OCI-LY7 (cell line): ENCODE data around the gene CD300A. TPM values are rescaled to one million over a fixed set of nuclear protein-coding genes. Genes with fewer than 3 reads are reported as not detected.

Experiments
- BruUV-seq: library from RNA; stranded (reverse); fragments of 400-500 nt; replicated peaks from 2 replicates; lab custom pipeline; 2021; lab: Mats Ljungman, UMichigan
- CTCF ChIA-PET: fragments of 300-600 bp; sonication (Branson Sonifier 250); formaldehyde crosslinking; loops from one replicate; lab custom pipeline; 2022; ENCODE audit warnings: antibody characterized with exemption; ENCODE audit not compliant: unreplicated experiment; lab: Charles Lee
- POLR2A ChIA-PET: fragments of 300-600 bp; sonication (Branson Sonifier 250); formaldehyde crosslinking; loops from one replicate; lab custom pipeline; 2022; ENCODE audit warnings: antibody characterized with exemption; lab: Charles Lee
- DNase-seq: peaks from one replicate; pipeline ENCODE4 v3.0.0-alpha.2; 2015; ENCODE audit warnings: low spot score
- H2AFZ ChIP-seq: fragments of 200-600 bp; sonication (generic), shearing (Covaris generic); 2 replicates; pipeline ENCODE4 v1.6.1; 2014; ENCODE audit warnings: mild to moderate bottlenecking, antibody characterized with exemption, low read length, moderate library complexity
- H3K27ac ChIP-seq: fragments of 200-600 bp; sonication (generic); 2 replicates; pipeline ENCODE4 v1.5.1; 2014; ENCODE audit warnings: mixed run types, low read depth, mild to moderate bottlenecking, moderate library complexity, low read length, inconsistent platforms; ENCODE audit not compliant: poor library complexity, severe bottlenecking
- H3K36me3 ChIP-seq: fragments of 200-600 bp; sonication (generic); 2 replicates; pipeline ENCODE4 v1.6.1; 2014; ENCODE audit warnings: mild to moderate bottlenecking, antibody characterized with exemption, low read length, moderate library complexity, mixed read lengths; ENCODE audit not compliant: insufficient read depth
- H3K4me1 ChIP-seq: fragments of 200-600 bp; sonication (generic); 2 replicates; pipeline ENCODE4 v1.5.1; 2014; ENCODE audit warnings: mild to moderate bottlenecking, low read length; ENCODE audit not compliant: insufficient read depth, poor library complexity, severe bottlenecking
- H3K4me2 ChIP-seq: fragments of 200-600 bp; sonication (generic); 2 replicates; pipeline ENCODE4 v1.6.1; 2014; ENCODE audit warnings: mild to moderate bottlenecking, low read length
- H3K4me3 ChIP-seq: fragments of 200-600 bp; sonication (generic); 2 replicates; pipeline ENCODE4 v1.5.1; 2014; ENCODE audit warnings: mild to moderate bottlenecking, low read depth, low read length; ENCODE audit not compliant: poor library complexity, severe bottlenecking
- H3K79me2 ChIP-seq: fragments of 200-600 bp; sonication (generic); 2 replicates; pipeline ENCODE4 v1.6.1; 2016; ENCODE audit warnings: low read depth, mild to moderate bottlenecking, low read length, moderate library complexity, mixed read lengths; ENCODE audit not compliant: insufficient read depth
- H3K9me2 ChIP-seq: fragments of 200-600 bp; sonication (generic); 2 replicates; pipeline ENCODE4 v1.6.1; 2016; ENCODE audit warnings: mild to moderate bottlenecking, low read length, mixed read lengths; ENCODE audit not compliant: insufficient read depth
- H3K9me3 ChIP-seq: fragments of 200-600 bp; sonication (generic); 2 replicates; pipeline ENCODE4 v1.6.1; 2014; ENCODE audit warnings: mild to moderate bottlenecking, mixed run types, low read length, mixed read lengths
- H4K20me1 ChIP-seq: fragments of 200-600 bp; sonication (generic); 2 replicates; pipeline ENCODE4 v1.6.1; 2014; ENCODE audit warnings: mild to moderate bottlenecking, antibody characterized with exemption, low read length, moderate library complexity, mixed read lengths; ENCODE audit not compliant: insufficient read depth
- EZH2phosphoT487 ChIP-seq: fragments of 200-600 bp; sonication (generic); IDR thresholded peaks from 2 replicates; pipeline ENCODE4 v1.6.1; 2018; ENCODE audit warnings: low read depth, borderline replicate concordance, mild to moderate bottlenecking, mixed run types, antibody characterized with exemption, low read length, moderate library complexity, mixed read lengths
- intact Hi-C: fragments of 100-400 bp; cut with micrococcal nuclease; formaldehyde crosslinking; loops from one replicate; pipeline ENCODE4 v1.10.0; 2022; ENCODE audit not compliant: unreplicated experiment
- total RNA-seq, 2 experiments: library from RNA; depleted of rRNA in 1 of 2; stranded (reverse); fragments of >200 nt in 1 of 2; shearing (Covaris generic) in 1 of 2; gene quantifications; 2 replicates each; pipeline ENCODE4 v1.2.3, GENCODE V29; 2014 to 2022
- TF ChIP-seq, protein P1 (sequence below): fragments of 200-600 bp; sonication (generic); conservative IDR thresholded peaks from 2 replicates; pipeline ENCODE4 v1.5.1; 2014; ENCODE audit warnings: mild to moderate bottlenecking, antibody characterized with exemption, low read length, moderate library complexity, mixed read lengths

The CD300A gene
- total RNA-seq, 2 experiments from 2014 or later: 3.5 to 6.7 TPM

DNA sequence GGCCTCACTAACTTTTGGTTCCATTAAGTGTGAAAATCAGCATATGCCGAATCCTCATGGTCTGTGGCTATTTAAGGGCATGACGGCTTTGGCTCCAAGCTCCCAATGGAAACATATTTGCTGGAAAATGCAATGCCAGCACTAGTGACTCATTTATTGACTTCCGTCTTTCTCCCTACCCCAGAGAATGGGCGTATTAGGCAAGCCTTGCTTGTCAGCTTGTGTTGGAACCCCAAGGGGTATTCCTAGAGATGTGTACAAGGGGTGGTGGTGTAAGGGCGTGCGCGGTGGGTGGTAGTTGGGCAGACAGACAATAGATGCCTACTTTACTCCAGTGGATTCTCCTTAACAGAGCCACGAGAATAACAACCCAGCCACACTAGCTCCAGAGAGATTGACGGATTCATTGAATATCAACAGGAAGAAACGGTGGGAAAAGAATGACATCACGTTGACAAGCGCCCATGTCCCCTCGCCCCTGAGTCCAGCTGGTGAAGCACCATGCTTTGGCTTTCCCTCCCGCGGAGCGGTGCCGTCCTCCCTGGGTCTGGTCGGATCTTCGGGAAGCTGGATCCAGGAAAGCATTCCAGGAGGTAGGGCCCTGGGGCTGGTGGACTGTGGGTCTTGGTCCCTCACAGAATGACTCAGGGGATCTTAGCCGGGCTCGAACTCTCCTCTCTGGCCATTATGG is 54.5 kb downstream of the CD300A start:
- no peaks in the 10 kb centered on the region for H3K79me2 ChIP-seq
- H3K27ac ChIP-seq: no peak overlapping the region
- H3K4me2 ChIP-seq: no peak overlapping the region
- TF ChIP-seq, protein P1, sequence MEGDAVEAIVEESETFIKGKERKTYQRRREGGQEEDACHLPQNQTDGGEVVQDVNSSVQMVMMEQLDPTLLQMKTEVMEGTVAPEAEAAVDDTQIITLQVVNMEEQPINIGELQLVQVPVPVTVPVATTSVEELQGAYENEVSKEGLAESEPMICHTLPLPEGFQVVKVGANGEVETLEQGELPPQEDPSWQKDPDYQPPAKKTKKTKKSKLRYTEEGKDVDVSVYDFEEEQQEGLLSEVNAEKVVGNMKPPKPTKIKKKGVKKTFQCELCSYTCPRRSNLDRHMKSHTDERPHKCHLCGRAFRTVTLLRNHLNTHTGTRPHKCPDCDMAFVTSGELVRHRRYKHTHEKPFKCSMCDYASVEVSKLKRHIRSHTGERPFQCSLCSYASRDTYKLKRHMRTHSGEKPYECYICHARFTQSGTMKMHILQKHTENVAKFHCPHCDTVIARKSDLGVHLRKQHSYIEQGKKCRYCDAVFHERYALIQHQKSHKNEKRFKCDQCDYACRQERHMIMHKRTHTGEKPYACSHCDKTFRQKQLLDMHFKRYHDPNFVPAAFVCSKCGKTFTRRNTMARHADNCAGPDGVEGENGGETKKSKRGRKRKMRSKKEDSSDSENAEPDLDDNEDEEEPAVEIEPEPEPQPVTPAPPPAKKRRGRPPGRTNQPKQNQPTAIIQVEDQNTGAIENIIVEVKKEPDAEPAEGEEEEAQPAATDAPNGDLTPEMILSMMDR: no peak
- TF ChIP-seq EZH2phosphoT487: no peak
- H3K4me1 ChIP-seq: no peaks in the 10 kb centered on the region
- H3K9me2 ChIP-seq: no peaks in the 10 kb centered on the region
- BruUV-seq: no TSS peak
- DNase-seq: no peak
- no peaks in the 10 kb centered on the region for H3K36me3 ChIP-seq
- ChIA-PET POLR2A (no interaction called here), CTCF (no interaction called here)
- no peak overlapping the region for H2AFZ ChIP-seq
- intact Hi-C loops: no loop called here
- H3K9me3 ChIP-seq: 0 out of 2 replicates have a peak, but pooled peaks cover 8% of the 10 kb centered on the region
- no peaks in the 10 kb centered on the region for H4K20me1 ChIP-seq
- H3K4me3 ChIP-seq: no peak overlapping the region

DNA sequence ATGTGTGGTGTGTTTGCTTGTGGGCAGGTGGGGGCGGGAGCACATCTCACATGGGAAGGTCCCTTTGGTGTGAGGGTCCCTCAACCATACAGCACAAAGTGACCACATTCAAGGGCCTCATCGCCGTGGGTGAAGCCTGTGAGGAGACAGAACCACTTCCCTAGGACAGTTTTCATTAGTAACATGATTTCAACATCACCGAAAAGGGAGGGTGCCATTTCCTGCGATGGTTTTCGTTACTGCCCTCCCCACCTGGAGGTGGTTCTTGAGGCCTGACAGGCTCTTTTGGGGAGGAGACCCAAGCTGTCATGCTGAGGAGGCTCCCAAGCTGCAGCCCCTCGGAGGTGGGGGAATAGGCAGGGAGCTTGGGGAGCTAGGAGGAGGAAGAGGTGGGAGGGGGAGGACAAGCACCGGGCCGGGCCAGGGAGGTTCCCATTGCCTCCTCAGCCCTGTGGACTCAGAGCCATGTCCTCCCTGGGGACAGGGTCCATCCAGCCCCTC is 55.3 kb downstream of the CD300A start:
- DNase-seq: no peak
- POLR2A ChIA-PET: no interaction called here

More for the DNA sequence above, 55.3 kb downstream of the CD300A start:
- no peak overlapping the region for H2AFZ ChIP-seq
- H4K20me1 ChIP-seq: no peaks in the 10 kb centered on the region
- no peak overlapping the region for H3K27ac ChIP-seq
- H3K79me2 ChIP-seq: no peaks in the 10 kb centered on the region
- H3K4me3 ChIP-seq: no peak overlapping the region
- 0 out of 2 replicates have a peak, but pooled peaks cover 8% of the 10 kb centered on the region for H3K9me3 ChIP-seq
- no peak for TF ChIP-seq EZH2phosphoT487
- TF ChIP-seq, protein P1: no peak
- intact Hi-C loops: no loop called here
- no peaks in the 10 kb centered on the region for H3K9me2 ChIP-seq
- no peak overlapping the region for H3K4me2 ChIP-seq
- no peaks in the 10 kb centered on the region for H3K36me3 ChIP-seq
- CTCF ChIA-PET: no interaction called here
- no TSS peak for BruUV-seq
- no peaks in the 10 kb centered on the region for H3K4me1 ChIP-seq
